Measurements from ENCODE around the gene SLC18A3. TPM values are rescaled to one million over a fixed set of nuclear protein-coding genes. Genes with fewer than 3 reads are reported as not detected.

SLC18A3 gene
- total RNA-seq, 3 donors from 2014 or later = not detected

GRCh38 chr10:49647985-49648795, 38.1 kb downstream of the SLC18A3 start:
- intact Hi-C loops (cut with DNase I; ENCODE audit: low total_unique reads) = no loop called here
- no peak overlapping the region for H3K4me3 ChIP-seq
- no peak overlapping the region for H3K27ac ChIP-seq
- no peaks in the 10 kb centered on the region for H3K4me1 ChIP-seq
- DNase-seq (ENCODE audit: low spot score in 2 of 2) = no peak
- TF ChIP-seq POLR2A (IDR thresholded peaks at IDR 0.05) = no peak
- TF ChIP-seq POLR2AphosphoS5 (IDR thresholded peaks at IDR 0.05) = no peak
- TF ChIP-seq CTCF (IDR thresholded peaks at IDR 0.05) = no peak
- H3K36me3 ChIP-seq = no peaks in the 10 kb centered on the region
- H3K9me3 ChIP-seq = no peaks in the 10 kb centered on the region
- H3K27me3 ChIP-seq = peaks cover 0 to 32% of the 10 kb centered on the region in 2 donors

DNA sequence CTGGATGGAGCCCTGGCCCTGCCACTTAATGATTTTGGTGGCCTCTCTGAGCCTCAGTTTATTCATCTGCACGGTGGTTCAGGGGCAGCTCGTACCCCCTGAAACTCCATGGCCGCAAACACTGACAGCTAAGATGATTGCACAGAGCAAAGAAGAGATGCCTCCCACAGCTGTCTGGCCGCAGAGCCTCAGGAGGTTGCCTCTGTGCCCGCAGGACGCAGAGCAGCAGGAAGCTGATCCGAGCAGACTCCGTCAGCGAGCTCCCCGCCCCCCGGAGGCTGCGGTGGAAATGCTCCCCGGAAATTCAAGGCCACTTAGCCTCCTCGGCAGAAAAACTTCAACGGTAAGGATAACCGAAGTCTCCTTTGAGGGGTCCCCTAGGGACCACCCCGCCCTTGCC, 39.2 kb downstream of the SLC18A3 start:
- intact Hi-C loops (cut with DNase I; ENCODE audit: low total_unique reads) = no loop called here
- Histone ChIP-seq H3K27ac (no peak overlapping the region), H3K36me3 (no peaks in the 10 kb centered on the region), H3K4me1 (no peaks in the 10 kb centered on the region), H3K4me3 (no peak overlapping the region), H3K27me3 (peaks cover 0 to 21% of the 10 kb centered on the region in 2 donors), H3K9me3 (no peaks in the 10 kb centered on the region)
- DNase-seq (ENCODE audit: low spot score in 2 of 2) = no peak
- TF ChIP-seq CTCF (IDR thresholded peaks at IDR 0.05) = no peak
- TF ChIP-seq POLR2A (IDR thresholded peaks at IDR 0.05) = no peak
- no peak for TF ChIP-seq POLR2AphosphoS5 (IDR thresholded peaks at IDR 0.05)

- DNase-seq (ENCODE audit: low spot score in 2 of 2) = no peak
- Histone ChIP-seq H3K27me3 (peaks cover 0 to 15% of the 10 kb centered on the region in 2 donors), H3K9me3 (no peaks in the 10 kb centered on the region), H3K4me3 (no peak overlapping the region), H3K36me3 (no peaks in the 10 kb centered on the region), H3K27ac (no peak overlapping the region), H3K4me1 (no peaks in the 10 kb centered on the region)
- no peak for TF ChIP-seq CTCF (IDR thresholded peaks at IDR 0.05)
- no peak for TF ChIP-seq POLR2AphosphoS5 (IDR thresholded peaks at IDR 0.05)
- no peak for TF ChIP-seq POLR2A (IDR thresholded peaks at IDR 0.05)
- intact Hi-C loops (cut with DNase I; ENCODE audit: low total_unique reads) = no loop called here
These were observed 40.0 kb downstream of the SLC18A3 start for GRCh38 chr10:49649936-49650723.

GRCh38 chr10:49650724-49651034, 40.6 kb downstream of the SLC18A3 start:
- Histone ChIP-seq H3K4me3 (no peak overlapping the region), H3K4me1 (no peaks in the 10 kb centered on the region), H3K9me3 (no peaks in the 10 kb centered on the region), H3K27me3 (peaks cover 0 to 10% of the 10 kb centered on the region in 2 donors), H3K27ac (no peak overlapping the region), H3K36me3 (no peaks in the 10 kb centered on the region)
- no peak for TF ChIP-seq CTCF (IDR thresholded peaks at IDR 0.05)
- TF ChIP-seq POLR2AphosphoS5 (IDR thresholded peaks at IDR 0.05) = no peak
- TF ChIP-seq POLR2A (IDR thresholded peaks at IDR 0.05) = no peak
- intact Hi-C loops (cut with DNase I; ENCODE audit: low total_unique reads) = no loop called here
- no peak for DNase-seq (ENCODE audit: low spot score in 2 of 2)

Measured in breast epithelium (tissue), 4 donors.